A549 (cell line): Measurements from ENCODE around the gene FERMT3.

Source experiments
- CBX2 ChIP-seq: fragments of 200-600 bp; sonication (generic); IDR thresholded peaks from 2 replicates; pipeline ENCODE4 v1.6.1; 2016; ENCODE audit warnings: low read depth, mild to moderate bottlenecking, borderline replicate concordance
- HEYL ChIP-seq: fragments of 250-450 bp; sonication (Bioruptor Pico); IDR thresholded peaks from 2 replicates; pipeline ENCODE4 v1.8.0; 2021; ENCODE audit warnings: mild to moderate bottlenecking, moderate library complexity
- JUNB ChIP-seq: fragments of >200 bp; sonication (Bioruptor Twin); formaldehyde crosslinking; IDR thresholded peaks from 2 replicates; pipeline ENCODE4 v1.6.1; 2016
- MAX ChIP-seq: IDR thresholded peaks from 2 replicates; pipeline ENCODE4 v1.6.1; 2012
- NR3C1 ChIP-seq: fragments of >200 bp; sonication (Bioruptor Twin); formaldehyde crosslinking; IDR thresholded peaks from 3 replicates; pipeline ENCODE4 v1.6.1; 2017
- POLR2A ChIP-seq: IDR thresholded peaks from 2 replicates; pipeline ENCODE4 v1.6.1; 2012; ENCODE audit warnings: mild to moderate bottlenecking, low read length
- USF2 ChIP-seq: fragments of 450-650 bp; IDR thresholded peaks from 2 replicates; pipeline ENCODE4 v1.6.1; 2014; ENCODE audit warnings: antibody characterized with exemption
- TF ChIP-seq, protein P1 (sequence below): fragments of >200 bp; sonication (Bioruptor Twin); formaldehyde crosslinking; IDR thresholded peaks from 3 replicates; pipeline ENCODE4 v1.5.1; 2016

DNA sequence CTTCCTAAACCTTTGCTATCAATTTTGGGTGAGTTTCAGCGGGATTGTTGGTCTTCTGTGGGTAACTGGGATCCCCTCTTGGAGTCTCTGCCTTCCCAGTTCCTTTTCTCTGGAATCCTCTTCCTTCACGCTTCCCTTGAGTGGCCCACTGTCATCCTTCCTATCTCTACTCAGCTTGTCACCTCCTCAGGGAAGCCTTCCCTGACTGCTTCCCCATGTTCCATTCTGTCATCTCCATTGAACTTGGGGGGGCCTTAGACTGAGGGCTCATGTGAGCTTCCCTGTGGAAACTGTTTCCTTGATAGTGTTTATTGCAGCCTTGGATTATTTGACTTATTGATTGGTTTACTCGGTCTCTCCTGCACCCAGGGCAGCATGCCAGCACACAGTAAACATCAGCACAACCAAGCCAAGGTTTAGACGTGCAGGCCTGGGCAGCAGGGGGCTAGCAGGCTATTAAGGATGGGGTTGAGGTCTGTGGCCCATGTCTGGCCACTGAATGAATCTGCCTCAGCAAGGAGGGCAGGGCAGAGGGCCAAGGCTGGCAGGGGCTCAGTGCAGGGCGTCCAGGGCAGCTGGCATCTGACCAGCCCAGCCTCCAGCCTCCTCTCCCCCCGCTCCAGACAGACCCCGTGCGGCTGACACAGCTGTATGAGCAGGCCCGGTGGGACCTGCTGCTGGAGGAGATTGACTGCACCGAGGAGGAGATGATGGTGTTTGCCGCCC lies 12.3 kb downstream of the FERMT3 start:
- TF ChIP-seq, protein P1, sequence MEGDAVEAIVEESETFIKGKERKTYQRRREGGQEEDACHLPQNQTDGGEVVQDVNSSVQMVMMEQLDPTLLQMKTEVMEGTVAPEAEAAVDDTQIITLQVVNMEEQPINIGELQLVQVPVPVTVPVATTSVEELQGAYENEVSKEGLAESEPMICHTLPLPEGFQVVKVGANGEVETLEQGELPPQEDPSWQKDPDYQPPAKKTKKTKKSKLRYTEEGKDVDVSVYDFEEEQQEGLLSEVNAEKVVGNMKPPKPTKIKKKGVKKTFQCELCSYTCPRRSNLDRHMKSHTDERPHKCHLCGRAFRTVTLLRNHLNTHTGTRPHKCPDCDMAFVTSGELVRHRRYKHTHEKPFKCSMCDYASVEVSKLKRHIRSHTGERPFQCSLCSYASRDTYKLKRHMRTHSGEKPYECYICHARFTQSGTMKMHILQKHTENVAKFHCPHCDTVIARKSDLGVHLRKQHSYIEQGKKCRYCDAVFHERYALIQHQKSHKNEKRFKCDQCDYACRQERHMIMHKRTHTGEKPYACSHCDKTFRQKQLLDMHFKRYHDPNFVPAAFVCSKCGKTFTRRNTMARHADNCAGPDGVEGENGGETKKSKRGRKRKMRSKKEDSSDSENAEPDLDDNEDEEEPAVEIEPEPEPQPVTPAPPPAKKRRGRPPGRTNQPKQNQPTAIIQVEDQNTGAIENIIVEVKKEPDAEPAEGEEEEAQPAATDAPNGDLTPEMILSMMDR = no peak
- TF ChIP-seq POLR2A (no peak), CBX2 (no peak), HEYL (CRISPR knock-in tag) (no peak), JUNB (no peak), NR3C1 (no peak), USF2 (no peak), MAX (no peak)
